GM19324 (cell line): Measurements from ENCODE around the gene ASAH2B.

Experiments used
- ATAC-seq: cut with Tn5 transposase; IDR thresholded peaks from one replicate; pipeline ENCODE4 v1.9.1; 2021; ENCODE audit warnings: mild to moderate bottlenecking, moderate library complexity; ENCODE audit not compliant: unreplicated experiment, low FRiP score

ASAH2B gene

DNA sequence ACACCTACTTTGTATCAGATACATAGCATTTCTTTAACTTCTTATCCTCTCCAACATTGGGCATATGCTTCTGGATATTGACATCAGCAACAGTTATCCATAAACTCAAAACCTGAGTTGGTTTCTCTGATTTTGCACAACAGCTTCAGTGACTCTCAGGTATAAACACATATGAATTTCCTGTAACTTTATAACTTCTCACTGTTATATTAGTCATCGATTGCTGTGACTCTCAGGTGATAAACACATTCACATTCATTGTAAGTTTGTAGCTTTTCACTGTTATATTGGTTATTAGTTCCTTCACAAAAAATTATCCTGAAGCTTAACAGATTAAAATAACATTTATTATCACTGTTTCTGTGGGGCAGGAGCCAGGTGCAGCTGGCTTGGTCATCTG lies 57.0 kb downstream of the ASAH2B start:
- no peak for ATAC-seq

DNA sequence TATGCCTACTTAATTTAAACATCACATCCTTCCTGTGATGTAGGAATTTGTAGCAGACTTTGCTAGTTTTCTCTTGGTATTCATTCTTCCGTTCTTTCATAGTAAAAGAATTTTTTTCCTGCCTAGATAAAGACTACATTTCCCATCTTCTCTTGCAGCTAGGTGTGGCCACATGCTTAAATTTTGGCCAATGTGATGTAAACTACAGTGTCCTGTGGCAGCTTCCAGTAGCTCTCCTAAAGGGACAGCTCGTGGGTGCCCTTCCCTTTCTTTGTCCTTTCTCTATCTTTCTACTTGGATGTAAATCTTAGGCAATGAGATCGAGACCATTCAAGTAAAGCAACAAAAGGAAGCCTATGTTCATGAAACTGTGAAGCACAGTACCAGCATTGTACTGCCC lies 58.6 kb downstream of the ASAH2B start:
- no peak for ATAC-seq

DNA sequence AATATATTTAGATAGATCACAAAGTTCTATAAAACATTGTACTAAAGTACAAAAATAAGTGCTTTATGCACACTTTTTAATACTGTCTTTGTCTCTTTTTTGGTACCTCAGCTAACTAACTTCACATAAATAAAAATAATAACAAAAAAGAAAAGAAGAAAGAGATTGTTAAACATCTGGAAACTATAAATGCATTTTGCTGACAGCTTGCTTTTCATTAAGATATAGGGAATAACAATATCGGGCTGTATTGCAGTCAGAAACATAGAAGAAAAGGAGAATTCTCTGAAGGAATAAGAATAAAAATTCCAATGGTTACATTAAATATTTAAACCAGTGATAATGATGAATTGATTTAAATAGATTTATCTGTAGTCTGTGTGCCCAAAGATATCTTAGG lies 59.9 kb downstream of the ASAH2B start:
- ATAC-seq = no peak

DNA sequence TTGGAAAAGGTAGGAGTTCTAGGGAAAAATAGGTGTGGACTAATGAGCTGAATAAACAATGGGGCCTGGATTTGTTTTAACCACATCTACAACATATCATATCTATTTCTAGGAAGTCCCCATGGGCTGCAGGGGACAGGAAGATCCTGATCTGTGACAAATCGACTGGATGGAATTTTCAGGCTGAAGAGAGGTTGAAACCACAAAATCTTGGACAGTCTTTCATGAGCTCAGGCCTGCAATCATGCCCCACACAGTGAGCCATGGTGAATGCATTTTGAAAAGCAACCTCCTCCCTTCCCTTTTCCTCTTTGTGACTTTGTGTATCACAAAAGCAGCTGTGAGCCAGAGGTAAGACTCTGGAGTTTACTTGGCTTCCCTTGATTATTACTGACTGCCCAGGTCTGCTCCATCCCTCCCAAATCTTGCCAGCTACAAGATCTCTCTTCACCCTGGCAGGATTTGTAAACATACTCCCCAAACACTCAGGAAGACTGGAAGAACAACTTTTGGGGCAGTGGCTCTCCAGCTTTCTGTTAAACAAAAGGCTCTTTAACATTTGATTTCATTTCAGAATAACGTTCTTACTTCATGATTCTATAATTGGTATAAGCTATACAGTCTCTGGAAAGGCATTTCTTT lies 66.4 kb downstream of the ASAH2B start:
- no peak for ATAC-seq

DNA sequence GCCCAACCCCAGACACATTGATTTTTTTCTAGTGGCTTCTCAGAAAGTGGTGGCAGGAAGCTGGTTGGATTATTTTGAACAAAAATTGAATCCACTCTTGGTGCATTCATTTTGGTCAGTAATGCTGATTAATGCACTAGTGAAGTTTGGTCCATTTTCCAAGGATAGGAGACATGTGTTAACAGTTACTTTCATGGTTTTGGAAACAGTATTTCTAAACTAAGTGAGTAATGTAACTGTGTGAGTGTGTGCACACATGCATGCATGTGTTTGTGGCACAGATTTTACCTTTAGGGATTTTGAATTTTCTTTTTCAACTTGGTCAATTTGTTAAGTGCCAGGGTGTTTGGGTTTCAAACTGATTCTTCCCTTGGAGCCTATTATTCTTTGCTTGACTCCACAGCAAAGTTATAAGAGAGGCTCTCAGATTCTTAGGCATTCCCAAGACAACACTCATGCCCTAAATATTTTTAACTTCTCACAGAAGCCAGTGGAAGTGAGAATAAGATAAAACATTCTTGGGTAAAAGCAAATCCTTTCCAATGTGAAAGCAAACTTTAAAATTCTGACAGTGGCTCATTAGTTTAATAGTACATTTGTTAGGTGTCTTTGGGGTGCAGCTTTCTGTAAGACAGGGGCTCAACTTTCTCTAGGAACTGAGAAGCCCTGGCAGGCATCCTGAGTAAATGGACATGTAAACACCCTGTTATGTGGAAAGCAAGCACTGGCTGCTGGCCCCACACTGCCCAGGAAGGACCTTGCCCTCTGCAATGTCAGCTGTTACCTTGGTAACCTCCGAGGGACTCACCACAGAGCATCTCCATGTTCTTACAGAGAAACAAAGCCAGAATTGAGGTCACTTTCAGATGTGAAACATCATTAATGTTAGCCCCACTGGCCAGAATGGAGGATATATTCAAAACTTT lies 68.4 kb downstream of the ASAH2B start:
- ATAC-seq = no peak
